GM19099 (cell line): ENCODE results near the gene NOP53.

Experiments
- POLR2A ChIP-seq: IDR thresholded peaks from 3 replicates; pipeline ENCODE4 v1.6.1; 2011; ENCODE audit warnings: low read depth; ENCODE audit not compliant: insufficient read length; ENCODE audit errors: extremely low read depth

NOP53 gene

GRCh38 chr19:47711652-47712242 lies 33.6 kb upstream of the NOP53 start:
- no peak for TF ChIP-seq POLR2A

GRCh38 chr19:47713046-47714021 lies 32.0 kb upstream of the NOP53 start, which contains the start of gene EHD2:
EHD2 (plus strand) TSS chr19:47713422; CDS start chr19:47716613, 3,191 bp downstream.
- TF ChIP-seq POLR2A: no peak

DNA sequence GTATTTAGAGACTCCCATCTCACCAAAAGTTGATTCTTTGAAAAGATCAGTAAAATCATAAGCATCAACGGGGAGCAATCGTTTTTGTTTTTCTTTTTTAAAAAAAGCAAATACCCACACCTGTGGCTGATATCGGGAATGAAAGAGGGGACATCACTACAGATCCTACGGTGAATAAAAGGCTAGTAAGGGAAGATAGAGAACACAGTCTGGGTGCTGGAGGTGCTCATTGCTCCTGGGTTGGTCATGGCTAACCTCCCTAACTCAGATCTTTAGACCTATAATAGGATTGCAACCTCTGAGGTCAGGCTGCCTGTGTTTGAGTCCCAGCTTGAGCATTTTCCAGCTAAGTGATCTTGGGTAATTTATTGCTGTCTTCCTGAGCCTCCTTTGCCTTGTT lies 31.0 kb upstream of the NOP53 start:
- no peak for TF ChIP-seq POLR2A

- TF ChIP-seq POLR2A: no peak
Observed at GRCh38 chr19:47716270-47716937, 28.9 kb upstream of the NOP53 start.

DNA sequence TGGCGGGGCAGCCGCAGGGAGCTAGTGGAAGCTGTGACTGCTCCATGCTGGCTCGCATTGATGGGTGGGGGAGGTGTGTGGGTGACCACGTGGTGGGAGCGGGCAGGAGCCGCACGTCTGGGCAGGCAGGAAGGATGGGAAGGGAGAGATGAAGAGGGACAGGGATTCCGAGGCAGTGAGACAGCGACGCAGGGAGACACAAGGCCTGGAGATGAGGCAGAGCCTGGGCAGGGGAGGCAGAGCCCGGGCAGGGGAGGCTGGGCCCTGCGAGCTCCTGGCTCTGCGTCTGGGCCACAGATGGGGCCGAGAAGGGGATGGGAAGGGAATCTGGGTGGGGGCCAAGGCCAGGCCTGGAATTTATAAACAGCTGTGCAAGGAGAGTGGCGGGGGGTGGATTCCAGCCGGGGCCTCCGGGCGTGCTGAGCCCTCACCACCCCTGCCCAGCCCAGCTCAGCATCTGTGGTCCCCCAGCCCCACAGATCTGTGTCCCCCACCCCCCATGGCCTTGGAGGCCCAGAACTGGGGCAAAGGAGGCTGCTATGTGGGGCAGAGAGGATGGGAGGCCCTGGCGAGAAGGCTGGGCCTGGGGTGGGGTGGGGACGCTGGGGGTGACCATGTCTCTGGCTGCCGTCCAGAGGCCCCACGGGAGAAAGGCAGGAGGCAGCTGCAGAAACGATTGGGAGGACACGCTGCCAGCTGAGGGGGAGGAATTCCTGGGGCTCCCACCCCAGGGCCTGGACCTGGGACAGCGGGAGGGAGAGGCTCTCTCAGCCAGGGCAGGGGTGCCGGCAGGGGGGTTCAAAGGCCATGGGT lies 26.1 kb upstream of the NOP53 start:
- TF ChIP-seq POLR2A: no peak

- no peak for TF ChIP-seq POLR2A
Observed at GRCh38 chr19:47720669-47721422, 24.5 kb upstream of the NOP53 start.

DNA sequence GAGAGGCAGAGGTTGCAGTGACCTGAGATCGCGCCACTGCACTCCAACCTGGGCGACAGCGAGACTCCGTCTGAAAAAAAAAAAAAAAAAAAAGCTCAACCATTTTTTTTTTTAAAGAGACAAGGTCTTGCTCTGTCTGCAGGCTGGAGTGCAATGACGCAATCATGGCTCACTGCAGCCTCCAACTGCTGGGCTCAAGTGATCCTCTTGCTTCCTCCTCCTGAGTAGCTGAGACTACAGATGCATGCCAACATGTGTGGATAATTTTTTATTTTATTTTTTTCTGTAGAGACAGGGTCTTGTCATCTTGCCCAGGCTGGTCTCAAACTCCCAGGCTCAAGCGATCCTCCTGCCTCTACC lies 21.8 kb upstream of the NOP53 start:
- TF ChIP-seq POLR2A: no peak

- TF ChIP-seq POLR2A: no peak
Observed at GRCh38 chr19:47725759-47726401, 19.5 kb upstream of the NOP53 start.

DNA sequence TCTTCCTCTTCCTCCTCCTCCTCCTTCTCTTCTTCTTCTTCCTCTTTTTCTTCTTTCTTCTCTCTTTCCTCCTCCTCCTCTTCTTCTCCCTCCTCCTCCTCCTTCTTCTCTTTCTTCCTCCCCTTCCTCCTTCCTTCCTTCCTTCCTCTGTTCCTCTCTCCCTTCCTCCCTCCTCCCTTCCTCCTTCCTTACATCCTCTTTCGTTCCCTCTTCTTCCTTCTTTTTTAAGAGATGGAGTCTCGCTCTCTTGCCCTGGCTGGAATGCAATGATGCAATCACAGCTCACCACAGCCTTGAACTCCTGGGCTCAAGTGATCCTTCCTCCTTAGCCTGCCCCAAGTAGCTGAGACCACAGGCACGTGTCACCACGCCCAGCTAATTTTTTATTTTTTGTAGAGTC lies 18.9 kb upstream of the NOP53 start:
- TF ChIP-seq POLR2A: no peak

- TF ChIP-seq POLR2A: no peak
Observed at GRCh38 chr19:47729468-47729798, 15.9 kb upstream of the NOP53 start.

DNA sequence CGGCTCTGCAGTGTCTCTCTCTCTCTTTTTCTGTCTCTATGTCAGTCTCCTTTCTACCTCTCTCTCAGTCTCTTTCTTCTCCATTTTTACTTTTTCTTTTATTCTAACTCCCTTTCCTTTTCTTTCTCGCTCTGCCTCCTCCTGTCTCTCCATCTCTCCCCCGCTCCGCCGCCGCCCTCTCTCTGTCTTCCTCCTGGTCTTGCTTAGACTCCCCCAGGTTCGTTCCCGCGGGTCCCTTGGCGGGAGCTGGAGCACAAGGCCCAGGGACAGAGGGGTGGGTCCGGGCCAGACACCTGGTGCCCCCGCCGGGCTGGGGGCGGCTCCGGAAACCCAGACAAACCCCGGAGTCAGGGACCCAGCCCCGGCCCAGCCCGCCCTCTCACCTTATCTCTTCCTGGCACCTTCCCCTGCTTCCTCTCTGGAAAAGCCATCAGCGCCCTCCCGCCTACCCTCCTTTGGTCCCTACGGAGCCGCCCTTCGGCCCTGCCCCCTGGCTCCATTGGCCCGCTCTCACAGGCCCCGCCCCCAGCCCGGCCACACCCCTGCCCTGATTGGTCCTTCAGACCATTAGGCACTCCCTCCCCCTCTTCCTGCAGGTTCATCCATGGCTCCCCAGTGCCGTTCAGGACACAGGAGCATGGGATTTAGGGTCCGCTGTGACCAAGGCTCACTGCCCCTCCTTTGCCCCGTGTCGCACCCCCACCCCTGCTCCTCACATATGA lies 15.4 kb upstream of the NOP53 start:
- no peak for TF ChIP-seq POLR2A

DNA sequence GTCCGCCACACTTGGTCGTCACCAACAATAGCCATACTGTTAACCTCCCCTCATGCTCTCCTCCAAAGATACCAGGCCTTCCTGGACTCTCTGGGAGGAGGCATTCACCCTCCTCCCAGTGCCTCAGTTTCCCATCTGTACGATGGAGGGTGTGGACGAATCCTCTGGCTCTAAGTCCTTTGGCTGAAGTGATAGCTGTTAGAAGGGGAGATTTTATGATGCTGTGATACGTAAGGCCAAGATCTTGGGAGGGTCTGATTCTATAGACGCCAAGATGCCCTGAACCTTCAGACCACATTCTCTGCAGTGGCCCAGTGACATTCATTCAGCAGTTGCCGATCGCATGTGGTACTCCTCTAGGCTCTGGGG lies 14.8 kb upstream of the NOP53 start:
- no peak for TF ChIP-seq POLR2A

- no peak for TF ChIP-seq POLR2A
Observed at GRCh38 chr19:47730910-47731309, 14.4 kb upstream of the NOP53 start.

- no peak for TF ChIP-seq POLR2A
Observed at GRCh38 chr19:47735131-47735530, 10.2 kb upstream of the NOP53 start.
